Muscle layer of colon (tissue), 2 donors: ENCODE results near the gene AAR2.

ENCODE experiments used
- H3K27ac ChIP-seq: one replicate; pipeline ENCODE4 v1.7.0; 2013; ENCODE audit warnings: low read depth, mild to moderate bottlenecking, low read length, moderate library complexity
- H3K27me3 ChIP-seq, 2 donors: one replicate each; pipeline ENCODE4 v1.7.0; 2013; ENCODE audit warnings: low read length in 2 of 2, mild to moderate bottlenecking in 2 of 2; ENCODE audit not compliant: insufficient read depth in 2 of 2, control insufficient read depth in 1 of 2
- H3K36me3 ChIP-seq: one replicate; pipeline ENCODE4 v1.7.0; 2013; ENCODE audit warnings: mild to moderate bottlenecking, low read length; ENCODE audit not compliant: insufficient read depth
- H3K4me1 ChIP-seq: one replicate; pipeline ENCODE4 v1.7.0; 2013; ENCODE audit warnings: mild to moderate bottlenecking, low read length; ENCODE audit not compliant: insufficient read depth
- H3K4me3 ChIP-seq, 2 donors: one replicate each; pipeline ENCODE4 v1.7.0; 2013; ENCODE audit warnings: low read length in 2 of 2, low read depth in 1 of 2, mild to moderate bottlenecking in 1 of 2, moderate library complexity in 1 of 2
- H3K9ac ChIP-seq: one replicate; pipeline ENCODE4 v1.7.0; 2013; ENCODE audit warnings: low read length
- H3K9me3 ChIP-seq: one replicate; pipeline ENCODE4 v1.7.0; 2013; ENCODE audit warnings: mild to moderate bottlenecking, low read length
- donor health status: abdominal sarcoma.
- donor health status: Adenocarcinoma of cecum.

Gene AAR2

DNA sequence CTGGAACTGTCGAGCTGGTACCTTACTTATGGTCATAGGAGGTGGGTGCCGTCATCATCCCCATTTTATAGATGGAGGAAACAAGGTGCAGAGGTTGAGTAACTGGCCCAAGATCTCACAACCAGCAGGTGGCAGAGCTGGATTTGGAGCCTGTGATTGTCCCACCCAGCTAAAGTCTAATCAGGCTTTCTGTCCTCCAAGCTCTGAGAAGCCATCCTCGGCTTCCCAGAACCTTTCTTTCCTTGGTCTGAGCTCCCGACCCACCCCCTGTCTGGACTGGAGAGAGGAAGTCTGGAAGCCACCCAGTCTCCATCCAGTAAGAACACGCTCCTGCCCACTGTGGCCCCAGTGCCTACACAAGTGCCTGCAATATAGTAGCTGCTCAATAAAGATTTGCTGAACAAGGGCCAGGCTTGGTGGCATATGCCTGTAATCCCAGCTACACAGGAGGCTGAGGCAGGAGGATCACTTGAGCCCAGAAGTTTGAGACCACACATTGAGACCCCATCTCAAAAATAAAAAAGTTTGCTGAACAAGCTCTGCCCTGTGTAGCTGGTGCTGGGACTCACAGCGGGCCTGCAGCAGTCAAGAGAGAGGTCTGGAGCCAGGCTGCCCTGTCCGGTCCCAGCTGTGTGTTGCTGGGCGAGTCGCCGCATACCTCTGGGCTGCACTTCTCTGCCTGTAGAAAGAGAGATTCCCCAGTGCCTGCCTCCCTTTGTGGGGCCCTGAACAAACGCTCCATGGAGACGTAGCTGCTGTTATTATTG is 37.3 kb downstream of the AAR2 start:
- H3K9ac ChIP-seq = no peak overlapping the region
- no peak overlapping the region for H3K27ac ChIP-seq
- H3K4me1 ChIP-seq = no peaks in the 10 kb centered on the region
- H3K4me3 ChIP-seq = no peak overlapping the region
- no peaks in the 10 kb centered on the region for H3K36me3 ChIP-seq
- H3K9me3 ChIP-seq = no peaks in the 10 kb centered on the region
- H3K27me3 ChIP-seq = peaks cover 7 to 17% of the 10 kb centered on the region in 2 donors

DNA sequence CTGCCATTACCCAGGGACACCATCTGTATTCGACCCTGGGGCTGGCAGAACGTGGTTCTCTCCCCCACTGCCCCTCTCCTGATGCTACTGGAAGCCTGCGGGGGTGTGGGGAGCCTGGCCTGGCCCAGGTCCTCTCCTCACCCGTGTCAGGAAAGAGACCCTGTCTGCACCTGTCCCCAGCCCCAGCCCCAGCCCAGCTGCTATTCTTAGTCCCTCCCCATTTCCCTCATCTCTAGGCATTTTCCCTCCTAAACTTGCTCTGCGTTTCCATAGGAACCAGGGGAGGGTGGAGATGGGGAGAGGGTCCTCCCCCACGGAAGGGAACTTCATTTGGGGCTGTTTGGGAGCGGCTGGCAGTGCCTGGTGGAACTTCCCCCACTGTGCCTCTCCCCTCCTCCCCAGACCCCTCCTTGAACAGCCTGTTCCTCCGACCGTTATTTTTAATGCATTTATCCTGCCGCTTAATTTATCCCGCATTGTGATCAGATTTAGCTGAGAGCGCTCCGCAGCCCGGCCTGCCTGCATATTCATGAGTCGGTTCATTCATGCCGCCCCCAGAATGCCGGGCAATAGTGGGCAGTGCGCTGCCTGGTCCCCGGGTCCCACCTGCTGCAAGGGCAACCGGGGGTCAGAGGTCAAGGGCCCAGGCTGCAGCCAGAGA is 38.0 kb downstream of the AAR2 start:
- H3K4me1 ChIP-seq = no peaks in the 10 kb centered on the region
- H3K27me3 ChIP-seq = peaks cover 7 to 17% of the 10 kb centered on the region in 2 donors
- no peaks in the 10 kb centered on the region for H3K36me3 ChIP-seq
- no peak overlapping the region for H3K27ac ChIP-seq
- H3K9ac ChIP-seq = no peak overlapping the region
- H3K9me3 ChIP-seq = no peaks in the 10 kb centered on the region
- no peak overlapping the region for H3K4me3 ChIP-seq

DNA sequence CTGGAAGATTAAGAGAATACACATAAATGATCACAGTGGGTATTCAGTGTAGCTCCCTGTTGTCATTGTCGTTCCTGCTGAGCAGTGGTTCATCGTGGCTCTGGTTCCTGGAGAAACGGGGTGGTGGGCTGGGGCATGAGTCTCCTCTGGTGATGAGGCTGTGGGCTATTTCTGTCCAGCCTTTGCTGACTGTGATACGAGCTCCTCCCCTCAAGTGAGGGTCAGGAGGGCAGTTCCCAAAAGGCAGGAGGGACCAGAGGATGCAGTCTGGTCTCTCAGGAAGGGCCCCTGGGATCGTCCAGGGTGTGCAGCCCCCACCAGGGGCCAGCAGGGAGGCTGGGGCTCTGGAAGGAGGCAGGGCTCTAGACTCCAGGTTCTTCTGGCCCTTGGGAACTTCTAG is 38.7 kb downstream of the AAR2 start:
- no peak overlapping the region for H3K4me3 ChIP-seq
- H3K36me3 ChIP-seq = no peaks in the 10 kb centered on the region
- H3K9me3 ChIP-seq = no peaks in the 10 kb centered on the region
- no peak overlapping the region for H3K9ac ChIP-seq
- peaks cover 7 to 17% of the 10 kb centered on the region in 2 donors for H3K27me3 ChIP-seq
- no peaks in the 10 kb centered on the region for H3K4me1 ChIP-seq
- H3K27ac ChIP-seq = no peak overlapping the region

DNA sequence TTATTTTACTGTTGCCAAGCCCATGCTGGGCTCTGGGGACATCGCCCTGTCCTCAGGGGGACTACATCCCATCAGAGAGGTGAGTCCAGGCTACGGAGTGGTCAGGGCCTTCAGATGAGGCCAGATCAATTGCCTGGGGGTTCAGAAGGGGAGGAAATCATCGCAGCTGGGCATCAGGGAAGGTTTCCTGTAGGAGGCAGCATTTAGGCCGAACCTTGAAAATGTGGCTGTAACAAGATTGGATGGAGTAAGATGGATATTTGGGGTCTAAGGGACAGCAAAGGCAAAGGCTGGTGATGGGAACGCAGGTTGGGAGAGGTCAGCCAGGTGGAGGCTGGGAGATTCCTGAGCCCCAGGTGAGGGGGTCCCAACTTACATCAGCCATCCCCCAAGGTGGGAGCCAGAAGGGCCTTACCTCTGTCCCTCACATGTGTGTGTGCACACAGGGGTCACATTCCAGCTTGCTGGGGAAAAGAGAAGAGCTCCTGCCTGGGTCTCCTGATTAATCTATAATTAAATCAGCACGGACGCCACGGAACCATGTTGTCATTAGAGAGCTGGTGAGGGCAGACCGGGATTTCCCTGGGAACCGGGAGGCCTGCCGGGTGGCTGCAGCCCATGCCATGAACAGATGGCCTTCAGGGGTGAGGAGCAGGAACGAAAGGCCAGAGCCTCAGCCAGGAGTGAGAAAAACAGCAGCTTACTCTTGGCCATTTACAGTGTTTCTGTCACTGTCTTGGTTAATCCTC is 39.3 kb downstream of the AAR2 start:
- Histone ChIP-seq H3K27me3 (peaks cover 7 to 17% of the 10 kb centered on the region in 2 donors), H3K27ac (no peak overlapping the region), H3K9ac (no peak overlapping the region), H3K36me3 (no peaks in the 10 kb centered on the region), H3K9me3 (no peaks in the 10 kb centered on the region), H3K4me1 (no peaks in the 10 kb centered on the region), H3K4me3 (no peak overlapping the region)

DNA sequence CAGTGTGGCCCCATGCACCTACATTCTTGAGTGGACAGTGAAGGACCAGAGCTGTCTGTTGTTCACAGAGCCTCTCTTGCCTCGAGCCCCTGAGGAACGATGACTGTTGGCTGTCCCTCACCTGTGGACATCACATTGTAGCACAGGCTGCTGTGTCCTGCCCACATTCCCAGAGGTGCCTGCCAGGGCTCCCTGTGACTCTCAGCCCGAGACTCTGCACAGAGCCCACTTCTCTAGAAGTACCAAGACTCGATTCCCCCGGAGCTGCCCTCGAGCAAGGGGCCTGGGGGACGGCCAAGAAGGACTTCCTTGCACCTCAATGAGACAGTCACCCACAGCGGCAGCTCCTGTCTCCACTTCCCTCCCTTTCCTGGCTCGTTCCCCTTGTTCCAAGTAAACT is 41.3 kb downstream of the AAR2 start:
- no peaks in the 10 kb centered on the region for H3K4me1 ChIP-seq
- no peak overlapping the region for H3K27ac ChIP-seq
- no peaks in the 10 kb centered on the region for H3K36me3 ChIP-seq
- H3K9me3 ChIP-seq = no peaks in the 10 kb centered on the region
- no peak overlapping the region for H3K9ac ChIP-seq
- H3K27me3 ChIP-seq = peaks cover 7 to 17% of the 10 kb centered on the region in 2 donors
- H3K4me3 ChIP-seq = no peak overlapping the region

DNA sequence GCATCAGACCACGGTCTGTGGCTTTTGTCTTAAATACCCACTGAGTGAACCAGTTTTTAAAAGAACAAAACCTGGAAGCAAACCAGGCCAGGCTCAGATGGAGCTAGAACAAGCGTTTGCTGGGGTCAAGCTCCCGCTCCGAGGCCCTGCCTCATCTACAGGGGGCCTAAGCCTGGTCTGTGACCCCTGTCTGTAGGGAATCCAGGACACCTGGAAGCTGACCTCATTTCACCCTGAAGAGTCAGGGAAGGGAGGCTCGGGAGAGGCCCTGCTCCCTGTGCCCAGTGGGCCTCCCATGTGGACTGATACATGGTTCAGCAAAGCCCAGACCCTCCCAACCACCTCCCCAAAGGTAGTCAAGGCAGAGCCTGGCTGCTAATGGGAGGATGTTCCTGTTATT is 43.1 kb downstream of the AAR2 start:
- Histone ChIP-seq H3K27me3 (peaks cover 7 to 9% of the 10 kb centered on the region in 2 donors), H3K27ac (no peak overlapping the region), H3K4me1 (no peaks in the 10 kb centered on the region), H3K9ac (no peak overlapping the region), H3K9me3 (no peaks in the 10 kb centered on the region), H3K36me3 (no peaks in the 10 kb centered on the region), H3K4me3 (no peak overlapping the region)

DNA sequence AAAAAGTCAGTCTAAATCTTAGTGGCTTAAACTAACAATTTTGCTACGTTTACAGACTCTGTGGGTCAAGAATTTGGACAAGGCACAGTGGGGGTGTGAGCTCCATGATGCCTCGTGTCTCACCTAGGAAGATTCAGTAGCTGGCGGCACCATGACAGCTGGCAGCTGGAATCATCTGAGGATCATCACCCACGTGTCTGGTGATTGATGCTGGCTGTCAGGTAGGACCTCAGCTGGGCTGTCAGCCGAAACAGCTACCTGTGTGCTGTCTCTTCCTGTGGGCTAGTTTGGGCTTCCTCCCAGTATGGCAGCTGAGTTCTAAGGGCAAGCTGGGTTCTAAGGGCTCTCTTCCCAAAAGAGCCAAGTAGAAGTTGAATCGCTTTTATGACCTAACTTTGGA is 43.5 kb downstream of the AAR2 start:
- Histone ChIP-seq H3K9ac (no peak overlapping the region), H3K27me3 (peaks cover 3 to 6% of the 10 kb centered on the region in 2 donors), H3K9me3 (no peaks in the 10 kb centered on the region), H3K27ac (no peak overlapping the region), H3K4me3 (no peak overlapping the region), H3K4me1 (no peaks in the 10 kb centered on the region), H3K36me3 (no peaks in the 10 kb centered on the region)

DNA sequence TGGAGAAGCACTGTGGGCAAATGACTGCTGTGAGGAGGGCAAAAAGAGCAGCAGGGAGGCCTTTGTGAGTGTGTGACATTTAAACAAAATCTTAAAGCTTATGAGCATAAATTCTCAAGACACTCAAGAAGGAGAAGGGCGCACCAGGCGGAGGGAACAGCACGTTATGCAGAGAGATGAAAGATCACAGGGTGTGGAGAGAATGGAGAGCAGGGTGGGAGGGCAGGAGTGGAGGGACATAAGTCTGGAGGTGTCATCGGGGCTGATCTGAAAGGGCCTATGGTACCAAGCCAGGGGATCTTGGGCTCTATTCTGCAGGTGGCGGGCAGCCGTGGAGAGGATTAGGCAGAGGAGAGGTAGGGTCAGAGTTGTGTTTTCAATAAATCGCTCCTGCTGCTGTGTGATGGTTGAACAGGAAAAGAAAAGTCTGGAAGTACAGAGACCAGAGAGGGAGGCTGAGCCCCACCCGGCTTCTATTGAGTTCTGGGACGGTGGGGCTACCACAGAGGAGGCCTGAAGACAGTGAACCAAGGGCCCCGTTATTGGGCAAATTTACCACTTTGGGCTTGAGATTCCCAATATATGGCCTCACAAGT is 45.6 kb downstream of the AAR2 start:
- H3K4me3 ChIP-seq = no peak overlapping the region
- H3K27ac ChIP-seq = no peak overlapping the region
- no peaks in the 10 kb centered on the region for H3K27me3 ChIP-seq
- no peaks in the 10 kb centered on the region for H3K36me3 ChIP-seq
- H3K9me3 ChIP-seq = no peaks in the 10 kb centered on the region
- H3K9ac ChIP-seq = no peak overlapping the region
- H3K4me1 ChIP-seq = no peaks in the 10 kb centered on the region

DNA sequence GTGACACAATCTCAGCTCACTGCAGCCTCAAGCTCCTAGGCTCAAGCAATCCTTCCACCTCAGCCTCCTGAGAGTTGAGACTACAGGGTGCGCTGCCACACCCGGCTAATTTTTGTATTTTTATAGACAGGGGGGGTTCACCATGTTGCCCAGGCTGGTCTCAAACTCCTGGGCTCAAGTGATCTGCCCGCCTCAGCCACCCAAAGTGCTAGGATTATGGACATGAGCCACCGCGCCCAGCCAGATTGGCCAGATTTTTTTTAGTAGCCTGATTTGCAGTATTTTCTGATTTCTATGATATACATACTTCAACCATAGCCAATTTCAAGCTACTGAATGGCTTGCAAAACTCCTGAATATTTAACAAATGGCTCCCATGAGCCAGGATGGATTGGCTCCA is 48.5 kb downstream of the AAR2 start:
- Histone ChIP-seq H3K9ac (no peak overlapping the region), H3K27ac (no peak overlapping the region), H3K4me1 (no peaks in the 10 kb centered on the region), H3K4me3 (no peak overlapping the region), H3K9me3 (no peaks in the 10 kb centered on the region), H3K27me3 (no peaks in the 10 kb centered on the region), H3K36me3 (no peaks in the 10 kb centered on the region)

DNA sequence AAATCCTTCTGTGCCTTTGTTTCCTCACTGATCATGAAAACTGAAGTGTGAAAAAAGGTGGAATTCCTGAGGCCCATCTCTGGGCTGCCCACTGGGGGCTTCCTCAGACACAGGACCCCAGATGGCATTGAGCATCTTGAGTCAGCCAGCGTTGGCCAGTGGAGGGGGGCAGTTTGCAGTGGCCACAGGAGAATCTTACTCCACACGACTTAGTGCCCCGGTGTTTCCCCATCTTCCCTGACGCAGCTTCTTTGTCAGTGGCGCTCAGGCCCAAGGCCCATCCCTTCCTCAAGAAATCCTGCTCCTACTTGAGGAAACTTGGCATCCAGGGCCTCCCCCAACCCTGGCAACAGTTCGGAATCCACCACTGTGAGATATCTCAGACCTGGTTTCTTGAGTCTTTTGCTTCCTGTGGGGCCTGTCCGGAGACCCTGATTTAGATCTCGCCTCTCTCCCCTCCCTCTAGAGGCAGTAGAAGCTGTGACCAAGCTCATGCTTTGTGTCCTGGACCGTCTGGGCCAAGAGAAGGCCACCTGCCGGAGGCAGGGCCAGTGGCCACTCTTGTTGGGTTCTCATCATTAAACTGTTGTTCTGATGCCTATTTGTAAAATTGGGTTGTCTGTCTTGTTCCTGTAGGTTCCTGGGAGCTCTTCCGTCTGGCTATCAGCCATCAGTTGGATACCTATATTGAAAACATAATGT is 49.6 kb downstream of the AAR2 start:
- H3K9ac ChIP-seq = no peak overlapping the region
- no peak overlapping the region for H3K27ac ChIP-seq
- no peaks in the 10 kb centered on the region for H3K36me3 ChIP-seq
- no peak overlapping the region for H3K4me3 ChIP-seq
- H3K4me1 ChIP-seq = no peaks in the 10 kb centered on the region
- H3K9me3 ChIP-seq = no peaks in the 10 kb centered on the region
- no peaks in the 10 kb centered on the region for H3K27me3 ChIP-seq

DNA sequence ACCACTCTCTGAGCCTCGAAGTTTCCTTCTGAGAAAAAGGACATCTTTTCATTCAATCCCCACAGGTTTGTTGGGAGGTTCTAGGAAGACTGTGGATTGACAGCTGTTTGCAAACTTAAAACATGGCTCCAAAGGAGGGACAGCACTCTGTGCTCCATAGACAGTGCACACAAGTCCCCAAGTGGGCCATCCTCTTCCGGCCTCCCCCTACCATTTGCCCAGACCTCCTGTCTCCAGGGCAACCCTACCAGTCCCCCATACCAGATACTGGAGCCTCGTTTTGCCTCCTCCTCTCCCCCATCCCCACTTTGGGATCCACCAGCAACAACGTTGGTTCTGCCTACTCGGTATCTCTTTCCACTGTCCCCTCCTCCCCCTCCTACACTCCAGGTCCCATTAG is 61.4 kb downstream of the AAR2 start:
- Histone ChIP-seq H3K27ac (no peak overlapping the region), H3K36me3 (no peaks in the 10 kb centered on the region), H3K4me1 (no peaks in the 10 kb centered on the region), H3K27me3 (peaks cover 5% of the 10 kb centered on the region in 2 donors), H3K9me3 (no peaks in the 10 kb centered on the region), H3K9ac (no peak overlapping the region), H3K4me3 (no peak overlapping the region)
